Type B pancreatic cell (in vitro differentiated cells): ENCODE results near the gene MECP2. TPM values are rescaled to one million over a fixed set of nuclear protein-coding genes. Genes with fewer than 3 reads are reported as not detected.
"Not testable (repeated sequence)": the region's sequence is repeated elsewhere in the genome, so short reads cannot be mapped to it uniquely, and the experiment has no call there.

Source experiments
- DNase-seq: peaks from one replicate; pipeline ENCODE4 v3.0.0; 2021; ENCODE audit warnings: mixed read lengths; ENCODE audit not compliant: unreplicated experiment; ENCODE audit errors: extremely low spot score
- H3K27ac Mint-ChIP-seq: 2 replicates; pipeline ENCODE4 v1.8.0; 2021; ENCODE audit warnings: mild to moderate bottlenecking, mixed read lengths
- H3K27me3 Mint-ChIP-seq: 2 replicates; pipeline ENCODE4 v1.8.0; 2021; ENCODE audit warnings: mixed read lengths
- H3K36me3 Mint-ChIP-seq: 2 replicates; pipeline ENCODE4 v1.8.0; 2021; ENCODE audit warnings: mixed read lengths
- H3K4me1 Mint-ChIP-seq: one replicate; pipeline ENCODE4 v1.8.0; 2021; ENCODE audit warnings: mixed read lengths; ENCODE audit not compliant: unreplicated experiment
- H3K4me3 Mint-ChIP-seq: 2 replicates; pipeline ENCODE4 v1.8.0; 2021; ENCODE audit warnings: mild to moderate bottlenecking, mixed read lengths
- H3K9me3 Mint-ChIP-seq: 2 replicates; pipeline ENCODE4 v1.8.0; 2021; ENCODE audit warnings: mixed read lengths
- total RNA-seq: library from RNA; stranded (reverse); gene quantifications from 2 replicates; pipeline ENCODE4 v1.2.1, GENCODE V29; 2021; ENCODE audit warnings: low replicate concordance
- TF ChIP-seq, protein P1 (sequence below): fragments of 200-600 bp; sonication (generic); conservative IDR thresholded peaks from 2 replicates; pipeline ENCODE4 v1.5.0; 2021; ENCODE audit warnings: antibody characterized with exemption, mild to moderate bottlenecking

The MECP2 gene
- total RNA-seq, 1 donor from 2014 or later: 37.7 TPM

DNA sequence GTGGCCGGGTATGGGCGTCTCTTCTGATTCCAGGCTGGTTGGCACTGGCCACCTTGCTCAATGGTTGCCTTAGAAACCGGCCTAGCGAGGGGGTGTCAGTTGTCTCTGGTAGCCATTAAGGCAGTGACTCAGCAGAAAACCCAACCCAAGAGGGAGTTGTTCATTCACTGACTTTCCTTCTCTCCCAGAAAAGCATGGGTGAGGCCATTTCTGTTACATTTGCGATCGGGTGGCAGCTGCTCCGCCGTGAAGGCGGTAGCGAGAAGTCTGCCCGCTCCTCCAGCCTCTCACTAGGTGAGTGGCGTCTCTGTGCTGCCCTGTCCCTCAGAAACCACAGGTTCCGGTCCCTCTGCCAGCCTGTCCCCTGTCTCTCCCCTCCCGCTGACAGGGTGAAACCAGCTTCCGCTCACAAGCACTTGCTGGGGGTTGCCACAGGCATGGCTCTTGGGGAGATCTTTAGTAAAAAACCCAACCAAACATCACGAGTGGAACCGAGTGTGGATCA is 95.2 kb downstream of the MECP2 start:
- TF ChIP-seq, protein P1, sequence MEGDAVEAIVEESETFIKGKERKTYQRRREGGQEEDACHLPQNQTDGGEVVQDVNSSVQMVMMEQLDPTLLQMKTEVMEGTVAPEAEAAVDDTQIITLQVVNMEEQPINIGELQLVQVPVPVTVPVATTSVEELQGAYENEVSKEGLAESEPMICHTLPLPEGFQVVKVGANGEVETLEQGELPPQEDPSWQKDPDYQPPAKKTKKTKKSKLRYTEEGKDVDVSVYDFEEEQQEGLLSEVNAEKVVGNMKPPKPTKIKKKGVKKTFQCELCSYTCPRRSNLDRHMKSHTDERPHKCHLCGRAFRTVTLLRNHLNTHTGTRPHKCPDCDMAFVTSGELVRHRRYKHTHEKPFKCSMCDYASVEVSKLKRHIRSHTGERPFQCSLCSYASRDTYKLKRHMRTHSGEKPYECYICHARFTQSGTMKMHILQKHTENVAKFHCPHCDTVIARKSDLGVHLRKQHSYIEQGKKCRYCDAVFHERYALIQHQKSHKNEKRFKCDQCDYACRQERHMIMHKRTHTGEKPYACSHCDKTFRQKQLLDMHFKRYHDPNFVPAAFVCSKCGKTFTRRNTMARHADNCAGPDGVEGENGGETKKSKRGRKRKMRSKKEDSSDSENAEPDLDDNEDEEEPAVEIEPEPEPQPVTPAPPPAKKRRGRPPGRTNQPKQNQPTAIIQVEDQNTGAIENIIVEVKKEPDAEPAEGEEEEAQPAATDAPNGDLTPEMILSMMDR: no peak
- H3K9me3 Mint-ChIP-seq: no peaks in the 10 kb centered on the region
- peaks cover 10% of the 10 kb centered on the region for H3K4me1 Mint-ChIP-seq
- DNase-seq: no peak
- peaks cover 3% of the 10 kb centered on the region for H3K36me3 Mint-ChIP-seq
- H3K27me3 Mint-ChIP-seq: no peaks in the 10 kb centered on the region
- H3K27ac Mint-ChIP-seq: peak overlapping the region; percentile 58
- no peak overlapping the region for H3K4me3 Mint-ChIP-seq

DNA sequence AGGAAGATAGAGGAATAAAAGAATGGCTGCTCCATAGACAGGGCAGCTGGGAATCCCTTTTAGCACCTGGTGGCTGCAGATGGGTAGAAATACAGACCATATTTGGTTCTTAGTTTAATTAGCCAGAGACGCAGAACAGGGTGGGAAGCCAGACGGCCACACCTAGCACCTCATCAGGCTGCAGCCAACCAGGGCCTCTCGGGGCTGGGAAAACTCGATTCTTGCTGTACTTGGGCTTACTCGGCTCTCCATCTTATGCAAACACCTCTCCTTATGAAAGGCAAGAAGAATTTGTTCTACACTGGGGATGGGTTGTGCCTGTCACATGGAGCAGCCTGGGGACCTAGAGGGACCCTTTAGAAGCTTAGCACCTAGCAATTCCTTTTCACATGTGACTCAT is 97.5 kb downstream of the MECP2 start:
- no peaks in the 10 kb centered on the region for H3K27me3 Mint-ChIP-seq
- no peaks in the 10 kb centered on the region for H3K9me3 Mint-ChIP-seq
- DNase-seq: no peak
- TF ChIP-seq, protein P1: no peak
- no peak overlapping the region for H3K4me3 Mint-ChIP-seq
- peak overlapping the region; percentile 75 for H3K27ac Mint-ChIP-seq
- H3K4me1 Mint-ChIP-seq: peaks cover 10% of the 10 kb centered on the region
- peaks cover 3% of the 10 kb centered on the region for H3K36me3 Mint-ChIP-seq

DNA sequence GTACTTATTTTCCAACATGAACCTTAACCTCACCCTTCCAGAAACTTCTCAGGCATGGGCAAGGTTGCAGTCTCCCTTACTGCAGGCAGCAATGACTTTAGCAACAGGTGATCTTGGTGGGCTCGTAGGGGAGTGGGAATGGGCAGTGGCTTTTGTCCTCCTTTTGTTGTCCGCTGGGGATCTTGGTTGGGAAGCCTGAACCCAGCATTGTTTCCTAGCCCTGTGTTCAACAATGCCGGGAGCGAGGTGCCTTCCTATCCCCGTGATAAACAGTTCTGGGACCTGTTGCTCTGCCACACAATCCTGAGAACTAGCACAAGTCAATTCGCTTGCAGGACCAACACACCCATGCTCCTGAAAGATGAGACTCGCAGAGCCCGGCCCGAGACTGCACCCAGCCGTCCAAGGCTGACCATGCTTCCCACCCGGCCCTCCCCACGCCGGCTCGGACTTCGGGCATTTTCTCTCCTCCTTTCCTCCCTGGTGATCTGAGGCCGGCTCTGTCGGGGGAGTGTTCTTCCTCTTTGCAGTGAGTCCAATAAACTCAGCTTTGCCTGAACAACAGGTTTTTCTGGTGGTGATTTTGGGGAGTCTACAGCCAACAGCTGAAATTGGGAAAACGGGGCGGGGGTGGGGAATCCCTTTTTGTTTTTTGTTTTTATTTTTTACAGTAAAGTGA is 98.0 kb downstream of the MECP2 start:
- Mint-ChIP-seq H3K4me1 (peaks cover 10% of the 10 kb centered on the region), H3K36me3 (peaks cover 3% of the 10 kb centered on the region), H3K4me3 (no peak overlapping the region), H3K27ac (peak overlapping the region; percentile 75), H3K9me3 (no peaks in the 10 kb centered on the region), H3K27me3 (no peaks in the 10 kb centered on the region)
- TF ChIP-seq, protein P1: no peak
- DNase-seq: no peak

DNA sequence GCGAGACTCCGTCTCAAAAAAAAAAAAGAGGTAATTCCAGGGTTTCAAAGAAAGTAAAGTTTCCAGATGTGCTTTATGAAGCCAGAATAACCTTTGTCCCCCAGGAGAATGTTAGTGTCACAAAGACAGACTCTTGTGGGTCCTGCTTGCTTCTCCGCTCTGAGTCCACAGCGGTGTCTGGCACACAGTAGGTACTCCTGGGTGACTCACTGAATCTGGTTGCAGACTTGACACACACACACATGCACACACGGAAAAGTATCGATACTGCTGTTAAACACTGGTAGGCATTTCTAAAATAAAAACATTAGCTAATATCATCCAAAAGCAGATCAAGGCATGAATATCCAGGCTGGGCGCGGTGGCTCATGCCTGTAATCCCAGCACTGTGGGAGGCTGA is 102.0 kb downstream of the MECP2 start:
- H3K4me1 Mint-ChIP-seq: no peaks in the 10 kb centered on the region
- H3K27me3 Mint-ChIP-seq: no peaks in the 10 kb centered on the region
- TF ChIP-seq, protein P1: no peak
- H3K27ac Mint-ChIP-seq: no peak overlapping the region
- no peaks in the 10 kb centered on the region for H3K9me3 Mint-ChIP-seq
- H3K36me3 Mint-ChIP-seq: no peaks in the 10 kb centered on the region
- no peak for DNase-seq
- H3K4me3 Mint-ChIP-seq: no peak overlapping the region

DNA sequence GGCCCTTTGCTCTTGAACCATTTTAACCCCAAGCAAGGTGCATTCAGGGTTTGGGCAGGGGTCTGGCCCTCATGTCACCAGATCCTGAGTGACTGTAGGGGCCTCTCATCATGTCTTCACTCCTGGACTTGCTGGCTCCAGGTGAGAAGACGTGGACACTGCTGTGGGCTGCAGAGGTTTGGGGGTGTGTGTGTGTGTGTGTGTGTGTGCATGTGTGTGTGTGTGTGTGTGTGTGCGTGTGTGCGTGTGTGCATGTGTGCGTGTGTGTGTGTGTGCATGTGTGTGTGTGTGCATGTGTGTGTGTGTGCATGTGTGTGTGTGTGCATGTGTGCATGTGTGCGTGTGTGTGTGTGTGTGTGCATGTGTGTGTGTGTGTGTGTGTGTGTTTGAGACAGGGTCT is 103.1 kb downstream of the MECP2 start:
- not testable (repeated sequence) for H3K27me3 Mint-ChIP-seq, H3K4me3 Mint-ChIP-seq, H3K36me3 Mint-ChIP-seq, H3K4me1 Mint-ChIP-seq, H3K27ac Mint-ChIP-seq, DNase-seq, H3K9me3 Mint-ChIP-seq

DNA sequence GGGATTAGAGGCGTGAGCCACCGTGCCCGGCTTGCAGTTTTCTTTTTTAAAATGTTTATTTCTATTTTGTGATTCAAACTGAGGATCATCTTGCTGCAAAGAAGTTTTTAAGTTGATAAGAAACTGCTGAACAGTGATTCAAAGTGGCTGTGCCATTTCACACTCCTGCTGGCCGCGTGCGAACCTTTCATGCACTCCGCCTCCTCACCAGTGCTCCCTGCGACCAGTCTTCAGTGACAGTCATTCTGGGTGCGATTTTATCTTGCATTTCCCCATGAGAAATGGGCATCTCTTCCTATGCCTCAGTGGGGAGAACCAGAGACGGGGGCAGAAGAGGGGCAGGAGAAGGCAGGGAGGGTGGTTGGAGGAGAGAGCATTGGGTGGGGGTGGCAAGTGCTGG is 103.5 kb downstream of the MECP2 start:
- TF ChIP-seq, protein P1: no peak
- no peaks in the 10 kb centered on the region for H3K4me1 Mint-ChIP-seq

More for the DNA sequence above, 103.5 kb downstream of the MECP2 start:
- no peak overlapping the region for H3K27ac Mint-ChIP-seq
- no peaks in the 10 kb centered on the region for H3K27me3 Mint-ChIP-seq
- no peak for DNase-seq
- no peaks in the 10 kb centered on the region for H3K9me3 Mint-ChIP-seq
- H3K36me3 Mint-ChIP-seq: no peaks in the 10 kb centered on the region
- H3K4me3 Mint-ChIP-seq: no peak overlapping the region
